Stomach (tissue), 4 donors: ENCODE results near the gene CAPNS2.

Source experiments
- POLR2A ChIP-seq, 4 donors: fragments of 450-650 bp; IDR thresholded peaks; one replicate each; pipeline ENCODE4 v1.6.1; 2016; ENCODE audit warnings: antibody characterized with exemption in 4 of 4, control low read depth in 2 of 4, mild to moderate bottlenecking in 1 of 4, moderate library complexity in 1 of 4
- TF ChIP-seq, protein P1 (sequence below), 7 experiments: fragments of 450-650 bp in 4 of 7; fragments of 200-600 bp in 3 of 7; sonication (generic) in 3 of 7; IDR thresholded peaks; one replicate each; pipeline ENCODE4 v1.5.1; 2016 to 2019; ENCODE audit warnings: antibody characterized with exemption in 7 of 7, control low read depth in 2 of 7, mild to moderate bottlenecking in 1 of 7

DNA sequence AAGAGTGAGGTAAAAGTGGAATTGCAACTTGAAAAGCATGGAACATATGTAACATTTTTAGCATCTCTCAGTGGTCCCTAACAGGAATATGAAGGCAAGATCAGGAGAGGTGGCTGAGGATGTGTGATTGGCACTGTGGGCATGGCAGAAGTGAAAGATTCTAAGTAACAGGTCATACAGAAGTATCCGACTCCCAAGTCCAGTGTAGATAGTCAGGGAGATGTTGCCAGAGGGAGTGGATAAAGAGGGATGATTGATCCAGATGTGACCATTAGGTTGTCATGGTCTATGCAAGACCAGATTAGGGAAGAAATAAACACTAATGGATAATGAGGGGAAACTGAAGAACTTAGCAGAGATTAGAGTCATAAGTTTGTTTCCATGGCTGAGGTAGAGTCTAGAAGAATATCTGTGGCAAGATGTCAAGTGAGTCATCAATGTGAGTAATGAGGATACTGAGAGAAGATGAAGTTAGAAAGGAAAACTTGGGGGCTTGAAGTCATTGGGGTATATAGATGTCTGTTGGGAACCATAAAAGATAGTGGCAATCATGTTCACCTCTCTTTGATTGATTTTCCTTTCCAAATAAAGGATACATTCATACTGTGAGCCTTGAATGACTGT is 23.9 kb upstream of the CAPNS2 start:
- TF ChIP-seq POLR2A (IDR thresholded peaks at IDR 0.05): no peak
- TF ChIP-seq, protein P1, sequence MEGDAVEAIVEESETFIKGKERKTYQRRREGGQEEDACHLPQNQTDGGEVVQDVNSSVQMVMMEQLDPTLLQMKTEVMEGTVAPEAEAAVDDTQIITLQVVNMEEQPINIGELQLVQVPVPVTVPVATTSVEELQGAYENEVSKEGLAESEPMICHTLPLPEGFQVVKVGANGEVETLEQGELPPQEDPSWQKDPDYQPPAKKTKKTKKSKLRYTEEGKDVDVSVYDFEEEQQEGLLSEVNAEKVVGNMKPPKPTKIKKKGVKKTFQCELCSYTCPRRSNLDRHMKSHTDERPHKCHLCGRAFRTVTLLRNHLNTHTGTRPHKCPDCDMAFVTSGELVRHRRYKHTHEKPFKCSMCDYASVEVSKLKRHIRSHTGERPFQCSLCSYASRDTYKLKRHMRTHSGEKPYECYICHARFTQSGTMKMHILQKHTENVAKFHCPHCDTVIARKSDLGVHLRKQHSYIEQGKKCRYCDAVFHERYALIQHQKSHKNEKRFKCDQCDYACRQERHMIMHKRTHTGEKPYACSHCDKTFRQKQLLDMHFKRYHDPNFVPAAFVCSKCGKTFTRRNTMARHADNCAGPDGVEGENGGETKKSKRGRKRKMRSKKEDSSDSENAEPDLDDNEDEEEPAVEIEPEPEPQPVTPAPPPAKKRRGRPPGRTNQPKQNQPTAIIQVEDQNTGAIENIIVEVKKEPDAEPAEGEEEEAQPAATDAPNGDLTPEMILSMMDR (IDR thresholded peaks at IDR 0.05): no peak
